Omental fat pad (tissue), 4 donors: ENCODE measurements around the gene ADARB1. TPM values are rescaled to one million over a fixed set of nuclear protein-coding genes. Genes with fewer than 3 reads are reported as not detected.

Source experiments
- ATAC-seq: fragments of 150-250 bp; one replicate; pipeline ENCODE4 v1.9.1; 2016; ENCODE audit warnings: mild to moderate bottlenecking, moderate library complexity; ENCODE audit not compliant: low FRiP score
- DNase-seq: peaks from one replicate; pipeline ENCODE4 v3.0.0-alpha.2; 2019; ENCODE audit warnings: low spot score
- total RNA-seq, 4 donors: library from RNA; depleted of rRNA; stranded (reverse); fragments of >200 nt; gene quantifications; one replicate each; pipeline ENCODE4 v1.1.0, GENCODE V29; 2016
- TF ChIP-seq, protein P1 (sequence below), 3 donors: fragments of 450-650 bp; IDR thresholded peaks; one replicate each; pipeline ENCODE4 v1.5.1; 2016 to 2017; ENCODE audit warnings: antibody characterized with exemption in 3 of 3, mild to moderate bottlenecking in 3 of 3, moderate library complexity in 2 of 3

ADARB1 gene
- total RNA-seq, 4 donors from 2014 or later = 17.3 to 38.3 (median 23.3) TPM

- no peak for ATAC-seq
- TF ChIP-seq, protein P1, sequence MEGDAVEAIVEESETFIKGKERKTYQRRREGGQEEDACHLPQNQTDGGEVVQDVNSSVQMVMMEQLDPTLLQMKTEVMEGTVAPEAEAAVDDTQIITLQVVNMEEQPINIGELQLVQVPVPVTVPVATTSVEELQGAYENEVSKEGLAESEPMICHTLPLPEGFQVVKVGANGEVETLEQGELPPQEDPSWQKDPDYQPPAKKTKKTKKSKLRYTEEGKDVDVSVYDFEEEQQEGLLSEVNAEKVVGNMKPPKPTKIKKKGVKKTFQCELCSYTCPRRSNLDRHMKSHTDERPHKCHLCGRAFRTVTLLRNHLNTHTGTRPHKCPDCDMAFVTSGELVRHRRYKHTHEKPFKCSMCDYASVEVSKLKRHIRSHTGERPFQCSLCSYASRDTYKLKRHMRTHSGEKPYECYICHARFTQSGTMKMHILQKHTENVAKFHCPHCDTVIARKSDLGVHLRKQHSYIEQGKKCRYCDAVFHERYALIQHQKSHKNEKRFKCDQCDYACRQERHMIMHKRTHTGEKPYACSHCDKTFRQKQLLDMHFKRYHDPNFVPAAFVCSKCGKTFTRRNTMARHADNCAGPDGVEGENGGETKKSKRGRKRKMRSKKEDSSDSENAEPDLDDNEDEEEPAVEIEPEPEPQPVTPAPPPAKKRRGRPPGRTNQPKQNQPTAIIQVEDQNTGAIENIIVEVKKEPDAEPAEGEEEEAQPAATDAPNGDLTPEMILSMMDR (IDR thresholded peaks at IDR 0.05) = no peak
- DNase-seq = no peak
Measured at GRCh38 chr21:45262041-45262581, 187.7 kb downstream of the ADARB1 start.

DNA sequence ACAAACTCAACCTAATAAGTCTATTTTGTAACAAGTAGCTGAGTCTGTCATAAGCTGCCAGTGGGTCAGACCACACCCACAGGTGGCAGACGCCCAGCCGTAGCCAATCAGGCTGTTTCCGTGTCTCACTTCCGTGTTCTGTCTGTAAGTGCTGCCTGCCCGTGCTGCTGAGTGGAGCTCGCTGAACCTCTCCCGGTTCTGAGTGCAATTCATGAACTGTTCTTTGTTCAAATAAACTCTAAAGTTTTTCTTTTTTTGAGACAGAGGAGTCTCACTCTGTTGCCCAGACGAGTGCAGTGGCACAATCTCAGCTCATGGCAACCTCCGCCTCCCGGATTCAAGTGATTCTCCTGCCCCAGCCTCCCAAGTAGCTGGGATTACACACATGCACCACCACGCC lies 188.2 kb downstream of the ADARB1 start:
- TF ChIP-seq, protein P1 (IDR thresholded peaks at IDR 0.05) = no peak
- DNase-seq (no peak), ATAC-seq (no peak)

- ATAC-seq = no peak
- TF ChIP-seq, protein P1 (IDR thresholded peaks at IDR 0.05) = no peak
Measured at GRCh38 chr21:45263534-45263933, 189.2 kb downstream of the ADARB1 start.

GRCh38 chr21:45264146-45264911 lies 189.9 kb downstream of the ADARB1 start:
- no peak for DNase-seq
- TF ChIP-seq, protein P1 (IDR thresholded peaks at IDR 0.05) = no peak

More at GRCh38 chr21:45263534-45263933, 189.2 kb downstream of the ADARB1 start:
- no peak for DNase-seq

GRCh38 chr21:45264912-45265515 lies 190.6 kb downstream of the ADARB1 start:
- ATAC-seq = no peak
- no peak for DNase-seq
- TF ChIP-seq, protein P1 (IDR thresholded peaks at IDR 0.05) = no peak

More at GRCh38 chr21:45264146-45264911, 189.9 kb downstream of the ADARB1 start:
- ATAC-seq = no peak

GRCh38 chr21:45265721-45266517 lies 191.5 kb downstream of the ADARB1 start:
- DNase-seq = no peak

More at GRCh38 chr21:45265721-45266517, 191.5 kb downstream of the ADARB1 start:
- TF ChIP-seq, protein P1 (IDR thresholded peaks at IDR 0.05) = no peak
- peak; percentile 16 for ATAC-seq
